ENCODE results near the gene PBX3.

PBX3 gene

GRCh38 chr9:125953314-125954019 is 206.3 kb downstream of the PBX3 start:
- no peak for FAIRE-seq

GRCh38 chr9:125956102-125956501 is 208.9 kb downstream of the PBX3 start:
- FAIRE-seq, result no peak

GRCh38 chr9:125959315-125959714 is 212.1 kb downstream of the PBX3 start:
- no peak for FAIRE-seq

- no peak for FAIRE-seq
These were observed 212.9 kb downstream of the PBX3 start for GRCh38 chr9:125959951-125960619.

- FAIRE-seq, result no peak
These were observed 213.5 kb downstream of the PBX3 start for GRCh38 chr9:125960626-125961025.

- no peak for FAIRE-seq
These were observed 213.9 kb downstream of the PBX3 start for GRCh38 chr9:125961072-125961471.

- no peak for FAIRE-seq
These were observed 216.8 kb downstream of the PBX3 start for GRCh38 chr9:125963932-125964331.

- FAIRE-seq, result no peak
These were observed 217.6 kb downstream of the PBX3 start for GRCh38 chr9:125964702-125965225.

GRCh38 chr9:125965477-125965876 is 218.3 kb downstream of the PBX3 start:
- no peak for FAIRE-seq

- FAIRE-seq, result no peak
These were observed 219.3 kb downstream of the PBX3 start for GRCh38 chr9:125966466-125966865.

GRCh38 chr9:125966959-125967711 is 220.0 kb downstream of the PBX3 start:
- FAIRE-seq, result no peak

- no peak for FAIRE-seq
These were observed 221.7 kb downstream of the PBX3 start for GRCh38 chr9:125968714-125969374.

- no peak for FAIRE-seq
These were observed 222.3 kb downstream of the PBX3 start for GRCh38 chr9:125969462-125969861.

GRCh38 chr9:125969868-125970267 is 222.7 kb downstream of the PBX3 start:
- FAIRE-seq, result no peak

GRCh38 chr9:125970340-125970739 is 223.2 kb downstream of the PBX3 start:
- no peak for FAIRE-seq

GRCh38 chr9:125971050-125971449 is 223.9 kb downstream of the PBX3 start:
- FAIRE-seq, result no peak

- no peak for FAIRE-seq
These were observed 225.0 kb downstream of the PBX3 start for GRCh38 chr9:125972012-125972729.

GRCh38 chr9:125973547-125973946 is 226.4 kb downstream of the PBX3 start:
- no peak for FAIRE-seq

- FAIRE-seq, result no peak
These were observed 227.5 kb downstream of the PBX3 start for GRCh38 chr9:125974705-125975104.

GRCh38 chr9:125977223-125977622 is 230.1 kb downstream of the PBX3 start:
- no peak for FAIRE-seq

GRCh38 chr9:125979383-125979782 is 232.2 kb downstream of the PBX3 start:
- no peak for FAIRE-seq

- no peak for FAIRE-seq
These were observed 235.7 kb downstream of the PBX3 start for GRCh38 chr9:125982798-125983406.

Measured in endometrium (tissue), 2 donors.